ENCODE measurements around the gene SMYD3. TPM values are rescaled to one million over a fixed set of nuclear protein-coding genes. Genes with fewer than 3 reads are reported as not detected.

The SMYD3 gene
- total and polyA plus RNA-seq, 2 donors (not counting 1 experiment from before 2014, with no cell fraction given): 9.7 to 37.2 TPM

DNA sequence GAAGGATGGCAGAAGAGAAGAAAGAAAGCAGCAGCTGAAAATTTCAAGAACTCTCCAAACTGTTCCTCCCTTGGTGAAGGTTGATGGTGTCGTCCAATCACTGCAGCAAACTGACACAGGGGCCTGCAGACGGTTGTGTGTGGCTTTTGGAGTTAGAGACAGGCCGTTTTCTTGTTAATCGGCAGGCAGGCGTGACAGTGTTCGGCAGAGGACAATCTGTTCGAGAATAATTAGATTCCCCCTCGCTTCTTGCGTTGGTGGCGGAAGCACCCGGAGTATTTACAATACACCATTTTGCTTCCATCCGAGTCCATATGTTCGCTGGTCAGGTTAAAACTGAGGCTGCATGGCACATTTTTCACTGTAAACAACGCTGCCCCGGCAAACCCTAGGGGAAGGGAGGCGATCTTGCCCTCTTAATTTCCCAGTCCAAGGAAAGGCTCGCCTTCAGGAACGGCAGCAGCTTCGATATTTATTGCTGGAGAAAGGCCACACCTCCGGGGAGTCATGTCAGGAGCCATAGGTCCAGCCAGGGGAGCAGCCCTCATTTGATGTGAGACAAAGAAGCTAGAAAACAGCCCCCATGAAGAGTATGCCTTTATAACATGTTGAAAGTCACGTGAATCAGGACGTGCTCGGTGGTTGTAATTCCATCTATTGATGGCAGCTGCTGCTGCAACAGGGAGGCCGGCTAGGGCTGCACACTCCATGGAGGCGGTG lies 360.1 kb downstream of the SMYD3 start:
- no peak overlapping the region for H2AFZ ChIP-seq (ENCODE audit: insufficient read depth, low read depth, low read length, poor library complexity, severe bottlenecking)
- no peak overlapping the region for H3K4me3 ChIP-seq (ENCODE audit: control extremely low read depth in 1 of 5, extremely low read depth in 1 of 5, insufficient read depth in 1 of 5, low read depth in 2 of 5, low read length in 4 of 5)
- no peak overlapping the region for H3K27ac Mint-ChIP-seq
- H3K27me3 ChIP-seq (replicated peaks in 1 of 4; ENCODE audit: control extremely low read depth in 1 of 4, control insufficient read depth in 3 of 4, insufficient read depth in 4 of 4, low read length in 3 of 4): no peaks in the 10 kb centered on the region
- CTCF ChIA-PET: no interaction called here
- DNase-seq: no peak
- H3K4me3 Mint-ChIP-seq: no peak overlapping the region
- H3K27ac ChIP-seq (ENCODE audit: low read length in 2 of 2): no peak overlapping the region
- H3K79me2 ChIP-seq (ENCODE audit: control insufficient read depth, insufficient read depth, low read length): no peaks in the 10 kb centered on the region
- no peaks in the 10 kb centered on the region for H3K4me1 Mint-ChIP-seq
- no peaks in the 10 kb centered on the region for H4K20me1 ChIP-seq (ENCODE audit: control insufficient read depth, insufficient read depth, low read length, poor library complexity, severe bottlenecking)
- H3K9me3 Mint-ChIP-seq (ENCODE audit: insufficient read depth): peaks cover 3% of the 10 kb centered on the region
- no peak for ATAC-seq (ENCODE audit: low read depth)
- no peak for TF ChIP-seq EZH2 (IDR thresholded peaks at IDR 0.05; ENCODE audit: borderline replicate concordance, insufficient read depth, low read depth, low read length, poor library complexity, severe bottlenecking)
- TF ChIP-seq CTCF (IDR thresholded peaks at IDR 0.05): no peak
- no peak overlapping the region for H3K4me2 ChIP-seq (replicated peaks; ENCODE audit: low read depth, low read length, poor library complexity, severe bottlenecking)
- POLR2A ChIA-PET: no interaction called here
- no peaks in the 10 kb centered on the region for H3K27me3 Mint-ChIP-seq
- no peaks in the 10 kb centered on the region for H3K4me1 ChIP-seq (ENCODE audit: control insufficient read depth in 2 of 2, insufficient read depth in 2 of 2, low read length in 2 of 2)
- H3K9ac ChIP-seq (ENCODE audit: low read length): no peak overlapping the region
- intact Hi-C loops (cut with micrococcal nuclease): no loop called here
- H3K36me3 ChIP-seq (replicated peaks in 1 of 2; ENCODE audit: control extremely low read depth in 1 of 2, control insufficient read depth in 1 of 2, extremely low read depth in 1 of 2, insufficient read depth in 2 of 2, low read length in 1 of 2): no peaks in the 10 kb centered on the region
- 93% methylated on average over 21 of the region's 25 CpGs for WGBS (ENCODE audit: insufficient coverage)
- H3K9me3 ChIP-seq (ENCODE audit: control extremely low read depth in 1 of 3, control insufficient read depth in 2 of 3, insufficient read depth in 1 of 3, low read length in 2 of 3): peaks cover 0 to 16% (median 6%) of the 10 kb centered on the region in 3 donors

- POLR2A ChIA-PET: no interaction called here
- Histone ChIP-seq H3K27me3 (replicated peaks in 1 of 4; ENCODE audit: control extremely low read depth in 1 of 4, control insufficient read depth in 3 of 4, insufficient read depth in 4 of 4, low read length in 3 of 4) (no peaks in the 10 kb centered on the region), H3K4me3 (ENCODE audit: control extremely low read depth in 1 of 5, extremely low read depth in 1 of 5, insufficient read depth in 1 of 5, low read depth in 2 of 5, low read length in 4 of 5) (no peak overlapping the region), H3K9ac (ENCODE audit: low read length) (no peak overlapping the region), H3K27ac (ENCODE audit: low read length in 2 of 2) (no peak overlapping the region), H3K79me2 (ENCODE audit: control insufficient read depth, insufficient read depth, low read length) (no peaks in the 10 kb centered on the region), H3K4me2 (replicated peaks; ENCODE audit: low read depth, low read length, poor library complexity, severe bottlenecking) (no peak overlapping the region), H3K36me3 (replicated peaks in 1 of 2; ENCODE audit: control extremely low read depth in 1 of 2, control insufficient read depth in 1 of 2, extremely low read depth in 1 of 2, insufficient read depth in 2 of 2, low read length in 1 of 2) (no peaks in the 10 kb centered on the region), H3K4me1 (ENCODE audit: control insufficient read depth in 2 of 2, insufficient read depth in 2 of 2, low read length in 2 of 2) (no peaks in the 10 kb centered on the region), H2AFZ (ENCODE audit: insufficient read depth, low read depth, low read length, poor library complexity, severe bottlenecking) (no peak overlapping the region), H3K9me3 (ENCODE audit: control extremely low read depth in 1 of 3, control insufficient read depth in 2 of 3, insufficient read depth in 1 of 3, low read length in 2 of 3) (peaks cover 0 to 16% (median 6%) of the 10 kb centered on the region in 3 donors), H4K20me1 (ENCODE audit: control insufficient read depth, insufficient read depth, low read length, poor library complexity, severe bottlenecking) (no peaks in the 10 kb centered on the region)
- CTCF ChIA-PET: interaction anchor here (1.3 kb wide), 1 partner anchor 16 kb away, joined by 4 read pairs; no protein-coding TSS in a partner anchor
- Mint-ChIP-seq H3K9me3 (ENCODE audit: insufficient read depth) (peaks cover 3% of the 10 kb centered on the region), H3K27ac (no peak overlapping the region), H3K4me3 (no peak overlapping the region), H3K27me3 (no peaks in the 10 kb centered on the region), H3K4me1 (no peaks in the 10 kb centered on the region)
- 100% methylated on average over 1 of the region's 4 CpGs for WGBS (ENCODE audit: insufficient coverage)
- DNase-seq (no peak), ATAC-seq (ENCODE audit: low read depth) (no peak)
- intact Hi-C loops (cut with micrococcal nuclease): no loop called here
- TF ChIP-seq CTCF (IDR thresholded peaks at IDR 0.05) (no peak), EZH2 (IDR thresholded peaks at IDR 0.05; ENCODE audit: borderline replicate concordance, insufficient read depth, low read depth, low read length, poor library complexity, severe bottlenecking) (no peak)
These were observed 361.2 kb downstream of the SMYD3 start for GRCh38 chr1:246145900-246146299.
